Hematopoietic multipotent progenitor cell treated with erythropoietin and hydrocortisone succinate and interleukin-3 and kit ligand, for 17 days (in vitro differentiated cells): ENCODE measurements around the gene MAST2.

Experiments used
- DNase-seq: peaks from one replicate; pipeline ENCODE4 v3.0.0-alpha.2; 2015; ENCODE audit warnings: low spot score

The MAST2 gene

GRCh38 chr1:45982359-45982758 is 178.9 kb downstream of the MAST2 start:
- DNase-seq: no peak

GRCh38 chr1:45983967-45984366 is 180.6 kb downstream of the MAST2 start:
- no peak for DNase-seq

- DNase-seq: no peak
These were observed 183.8 kb downstream of the MAST2 start for GRCh38 chr1:45987204-45987603.

- no peak for DNase-seq
These were observed 185.8 kb downstream of the MAST2 start for GRCh38 chr1:45989249-45989648.

- DNase-seq: no peak
These were observed 191.0 kb downstream of the MAST2 start for GRCh38 chr1:45994423-45994822.

- DNase-seq: no peak
These were observed 191.9 kb downstream of the MAST2 start for GRCh38 chr1:45995298-45995697.

- no peak for DNase-seq
These were observed 194.7 kb downstream of the MAST2 start for GRCh38 chr1:45998020-45998617.

GRCh38 chr1:45999507-45999906 is 196.1 kb downstream of the MAST2 start:
- DNase-seq: no peak

GRCh38 chr1:46001081-46001785 is 197.8 kb downstream of the MAST2 start:
- no peak for DNase-seq

GRCh38 chr1:46002551-46003150 is 199.2 kb downstream of the MAST2 start:
- DNase-seq: no peak

- no peak for DNase-seq
These were observed 199.9 kb downstream of the MAST2 start for GRCh38 chr1:46003315-46003714.

GRCh38 chr1:46004492-46004891 is 201.1 kb downstream of the MAST2 start:
- no peak for DNase-seq

- no peak for DNase-seq
These were observed 202.2 kb downstream of the MAST2 start for GRCh38 chr1:46005594-46005993.

GRCh38 chr1:46008585-46008984 is 205.2 kb downstream of the MAST2 start:
- DNase-seq: no peak

GRCh38 chr1:46010611-46011010 is 207.2 kb downstream of the MAST2 start:
- DNase-seq: no peak

GRCh38 chr1:46011121-46011695 is 207.8 kb downstream of the MAST2 start:
- DNase-seq: no peak

GRCh38 chr1:46012236-46012635 is 208.8 kb downstream of the MAST2 start:
- DNase-seq: no peak

GRCh38 chr1:46013581-46013980 is 210.2 kb downstream of the MAST2 start:
- DNase-seq: no peak

GRCh38 chr1:46017876-46018503 is 214.6 kb downstream of the MAST2 start:
- DNase-seq: no peak

GRCh38 chr1:46019348-46019747 is 215.9 kb downstream of the MAST2 start:
- no peak for DNase-seq

GRCh38 chr1:46020010-46020409 is 216.6 kb downstream of the MAST2 start:
- DNase-seq: no peak
